T1000 (cell line): ENCODE measurements around the gene ACOT12.
"Not testable (repeated sequence)": the region's sequence is repeated elsewhere in the genome, so short reads cannot be mapped to it uniquely, and the experiment has no call there.

Experiments used
- DNase-seq: peaks from one replicate; lab custom pipeline; 2025; ENCODE audit warnings: mixed read lengths; lab: John Stamatoyannopoulos, UW

ACOT12 gene

DNA sequence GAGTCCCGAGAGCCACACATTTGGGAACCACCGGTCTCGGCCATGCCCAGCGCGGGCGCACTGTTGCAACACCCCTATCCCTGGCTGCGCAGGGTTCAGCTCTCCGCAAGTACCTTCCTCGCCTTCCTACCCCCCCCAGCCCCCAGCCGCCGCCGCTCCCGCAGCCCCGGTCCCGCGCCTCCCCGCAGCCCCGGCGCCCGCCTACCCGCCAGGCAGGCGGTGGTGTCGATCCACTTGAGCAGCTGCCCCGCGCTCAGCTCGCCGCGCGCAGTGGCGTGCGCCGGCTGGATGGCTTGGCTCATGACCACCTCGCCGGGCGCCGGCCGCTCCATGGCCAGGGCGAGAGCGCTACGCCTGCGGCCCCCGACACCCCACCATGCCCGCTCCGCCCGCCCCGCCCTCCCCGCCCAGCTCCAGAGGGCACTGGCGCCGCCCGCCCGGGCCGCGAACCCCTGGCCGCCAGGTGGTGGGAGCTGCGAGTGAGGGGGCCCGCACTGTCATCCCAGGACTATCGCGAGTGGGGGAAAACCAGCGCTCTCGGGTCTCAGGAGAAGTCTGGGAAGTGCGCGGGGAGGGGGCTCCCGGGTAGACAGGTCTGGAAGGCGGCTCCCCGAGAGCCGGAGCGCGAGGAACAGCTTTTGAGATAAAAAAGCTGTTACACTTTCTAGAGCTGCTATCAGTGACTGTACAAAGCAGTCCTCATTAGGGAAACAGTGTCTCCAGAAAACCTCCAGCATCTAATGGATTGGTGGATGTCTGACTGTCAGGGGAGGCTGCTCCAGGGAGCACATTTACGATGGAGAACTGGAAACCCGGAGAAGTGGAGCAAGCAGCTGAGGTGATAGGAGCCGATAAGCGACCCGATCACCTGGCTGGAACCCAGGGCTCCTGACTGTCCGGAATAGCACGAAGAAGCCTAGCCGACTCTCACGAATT is at the start of gene ACOT12:
Gene ACOT12 (minus strand): TSS at position 352 of the 936 bp plus-strand sequence. CDS start 20 bp downstream, at position 332.
- DNase-seq, result no peak

- no peak for DNase-seq
These were observed 41.1 kb upstream of the ACOT12 start for GRCh38 chr5:81435023-81435422.

DNA sequence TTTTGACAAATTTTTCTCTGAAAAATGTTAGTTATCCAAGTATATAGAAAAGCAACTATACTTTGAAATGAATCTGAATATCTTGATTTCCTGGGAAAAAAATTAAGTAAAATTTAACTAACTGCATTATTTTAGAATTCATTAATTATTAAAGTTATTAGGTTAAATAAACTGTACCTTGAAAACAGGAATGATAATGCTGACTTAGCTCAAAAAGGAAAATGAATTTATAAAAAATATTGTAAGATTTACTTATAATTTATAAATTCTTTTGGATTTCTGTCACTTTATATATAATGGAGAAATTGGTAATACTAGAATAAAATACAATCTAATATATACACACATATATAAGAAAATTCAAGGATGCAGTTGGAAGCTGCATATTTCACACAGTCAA is 36.1 kb upstream of the ACOT12 start:
- no peak for DNase-seq

DNA sequence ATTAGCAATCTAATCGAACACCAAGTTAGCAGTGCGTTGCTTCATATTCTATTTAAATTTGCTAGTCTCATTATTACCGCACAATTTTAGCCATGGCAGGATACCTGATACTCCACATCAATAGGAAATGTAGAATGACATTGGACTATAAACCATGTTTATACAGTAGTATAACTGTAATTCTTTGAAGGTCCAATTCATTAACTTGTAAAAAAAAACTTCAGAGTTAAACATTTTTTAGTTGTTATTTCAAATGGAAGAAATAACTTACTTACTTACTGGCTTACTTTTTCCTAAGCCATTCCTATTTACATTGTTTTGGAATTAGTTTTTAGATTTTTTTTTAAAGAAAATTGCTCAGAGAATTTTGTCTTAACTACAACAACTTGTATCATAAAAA is 35.4 kb upstream of the ACOT12 start:
- no peak for DNase-seq

- no peak for DNase-seq
These were observed 34.9 kb upstream of the ACOT12 start for GRCh38 chr5:81428861-81429260.

DNA sequence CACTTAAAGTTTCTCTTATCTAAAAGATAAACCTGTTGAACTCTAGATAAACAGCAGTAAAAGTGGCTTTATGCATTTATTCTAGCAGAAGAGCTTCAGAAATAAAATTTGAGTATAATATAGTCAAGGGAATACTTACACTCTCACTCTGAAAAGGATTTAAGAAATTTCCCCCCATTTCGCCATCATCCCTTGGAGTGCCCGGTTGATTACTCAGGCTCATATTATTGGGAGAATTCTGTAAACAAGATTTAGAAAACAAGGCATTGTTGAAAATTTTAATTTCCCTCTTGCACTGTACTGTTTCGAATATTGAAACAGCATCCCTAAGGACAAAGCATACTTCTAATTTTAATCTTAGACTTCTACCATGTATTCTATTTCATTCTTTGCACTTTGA is 34.5 kb upstream of the ACOT12 start:
- DNase-seq, result no peak

GRCh38 chr5:81427566-81427965 is 33.6 kb upstream of the ACOT12 start:
- DNase-seq, result no peak

- DNase-seq, result no peak
These were observed 32.6 kb upstream of the ACOT12 start for GRCh38 chr5:81426359-81427030.

- DNase-seq, result no peak
These were observed 31.6 kb upstream of the ACOT12 start for GRCh38 chr5:81425569-81425968.

DNA sequence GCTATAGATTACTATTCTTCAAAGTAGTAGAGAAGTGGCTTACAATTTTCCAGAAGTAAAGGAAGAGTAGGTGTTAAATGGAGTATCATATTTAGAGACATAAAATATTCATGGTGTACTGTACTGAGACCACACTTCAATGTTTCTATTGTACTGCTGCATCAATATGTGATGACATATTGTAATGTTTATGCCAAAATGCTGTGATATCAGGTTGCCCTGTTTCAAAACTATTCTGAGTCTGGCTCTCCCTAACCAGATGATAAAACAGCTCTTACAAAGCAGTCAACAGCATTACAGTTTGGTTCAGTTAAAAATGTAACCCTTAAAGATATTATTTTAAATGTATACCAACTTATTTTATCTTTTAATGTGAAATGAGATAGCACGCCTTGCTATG is 30.8 kb upstream of the ACOT12 start:
- no peak for DNase-seq

DNA sequence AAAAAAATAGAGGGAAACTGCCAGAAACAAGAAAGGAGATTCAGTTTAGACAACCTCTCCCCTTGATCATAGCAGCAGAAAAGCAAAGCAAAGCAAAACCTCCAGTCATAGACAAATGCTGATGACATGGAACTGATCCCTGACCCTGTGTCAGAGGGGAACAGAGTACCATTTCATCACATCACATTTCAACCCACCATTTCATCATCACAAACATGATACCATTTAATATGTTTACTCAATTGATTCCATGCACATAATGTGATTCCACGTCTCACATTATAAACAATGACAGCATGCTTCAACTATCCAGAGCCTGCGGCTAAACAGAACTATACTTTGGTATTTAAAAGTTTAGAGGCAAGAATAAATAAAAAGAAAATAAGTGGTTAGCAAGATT is 28.7 kb upstream of the ACOT12 start:
- peak; percentile 43 for DNase-seq

- DNase-seq, result peak; percentile 12
These were observed 26.2 kb upstream of the ACOT12 start for GRCh38 chr5:81420039-81420667.

GRCh38 chr5:81418606-81419005 is 24.7 kb upstream of the ACOT12 start:
- DNase-seq, result no peak

GRCh38 chr5:81417052-81417451 is 23.1 kb upstream of the ACOT12 start:
- no peak for DNase-seq

DNA sequence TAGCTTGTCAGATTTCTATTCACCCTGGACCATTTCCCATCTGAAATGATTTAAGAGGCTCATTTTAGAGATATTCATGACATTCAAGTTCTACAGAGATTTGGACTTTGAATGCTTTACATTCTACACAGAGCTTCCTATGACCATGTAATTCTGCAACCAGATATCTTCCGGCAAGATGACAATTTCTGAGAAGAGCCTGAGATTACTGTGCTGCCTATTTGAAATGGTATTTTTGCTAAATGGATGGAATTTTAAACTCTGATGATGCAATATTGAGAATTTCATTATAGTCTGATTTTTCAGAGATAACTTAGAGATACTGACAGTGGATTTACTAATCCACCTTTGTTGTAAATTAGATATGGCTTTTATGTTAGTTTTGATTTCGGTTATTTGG is 16.0 kb upstream of the ACOT12 start:
- no peak for DNase-seq

DNA sequence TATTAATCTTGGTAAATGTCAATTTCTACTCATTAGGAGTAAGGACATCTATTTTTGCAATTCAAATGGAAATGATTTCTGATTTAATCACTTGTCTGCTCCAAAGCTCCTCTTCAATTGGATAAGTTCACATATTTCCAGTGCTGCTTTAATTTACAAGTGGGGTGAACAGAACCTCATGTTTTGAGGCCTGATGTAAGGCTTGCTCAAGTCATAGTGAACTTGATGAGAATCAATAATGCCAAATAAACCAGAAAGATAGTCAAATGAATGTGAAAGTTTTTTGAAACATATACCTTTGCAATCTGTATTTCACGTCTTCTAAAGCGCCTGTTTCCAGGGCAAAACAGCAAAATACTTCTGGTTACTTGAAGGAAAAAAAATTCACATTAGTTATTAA is 15.4 kb upstream of the ACOT12 start:
- no peak for DNase-seq

DNA sequence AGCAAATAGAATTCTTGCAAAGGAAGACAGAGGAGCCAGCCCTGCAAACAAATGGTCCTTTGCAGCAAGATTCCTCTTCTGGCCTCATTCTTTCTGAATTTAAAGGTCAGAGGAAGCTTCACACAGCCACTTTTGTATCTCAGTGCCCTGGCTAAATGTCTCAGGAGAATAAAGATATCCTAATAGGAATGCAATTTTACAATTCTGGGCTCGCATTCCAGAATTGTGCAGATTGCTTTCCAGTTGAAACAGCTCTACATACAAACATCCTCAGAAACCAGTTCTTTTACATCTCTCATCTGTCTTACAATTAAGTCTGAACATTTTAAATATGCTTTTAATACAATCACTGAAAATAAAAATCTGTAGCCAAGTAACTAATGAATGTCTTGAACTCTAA is 14.6 kb upstream of the ACOT12 start:
- DNase-seq, result no peak

GRCh38 chr5:81407811-81408210 is 13.9 kb upstream of the ACOT12 start:
- not testable (repeated sequence) for DNase-seq

DNA sequence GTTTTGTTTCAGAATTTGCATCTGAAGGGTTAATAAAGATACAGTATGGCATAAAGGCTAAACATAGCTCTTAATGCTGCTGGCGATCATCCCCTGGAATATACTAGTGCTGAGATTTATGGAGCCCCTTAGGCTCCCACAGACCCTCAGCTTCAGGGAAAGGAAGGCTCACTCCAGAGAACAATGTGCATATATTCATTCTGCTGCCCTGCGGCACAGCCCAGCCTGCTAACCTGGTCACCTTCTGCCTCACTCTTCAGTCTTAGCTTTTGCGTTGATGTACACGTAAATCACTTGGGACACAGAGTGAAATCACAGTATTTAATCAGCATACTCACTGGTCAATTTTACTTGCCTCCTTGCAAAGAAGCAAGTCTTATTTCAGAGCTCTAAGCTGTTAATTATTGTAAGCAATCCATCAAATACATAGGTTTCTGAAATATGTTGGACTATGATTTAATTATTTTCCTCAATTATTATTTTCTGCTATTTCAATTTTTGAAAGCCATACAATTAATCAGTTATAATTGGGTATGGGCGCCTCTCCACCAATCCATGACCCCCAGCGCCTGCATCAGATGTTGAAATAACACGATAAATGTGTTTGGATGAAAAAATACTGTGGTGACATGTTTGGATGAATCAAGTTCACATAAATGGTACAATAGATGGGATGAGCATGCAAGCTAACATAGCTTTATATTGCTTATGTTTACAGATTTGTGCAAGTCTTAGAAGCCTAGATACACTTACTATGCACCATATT is 11.4 kb upstream of the ACOT12 start:
- no peak for DNase-seq

DNA sequence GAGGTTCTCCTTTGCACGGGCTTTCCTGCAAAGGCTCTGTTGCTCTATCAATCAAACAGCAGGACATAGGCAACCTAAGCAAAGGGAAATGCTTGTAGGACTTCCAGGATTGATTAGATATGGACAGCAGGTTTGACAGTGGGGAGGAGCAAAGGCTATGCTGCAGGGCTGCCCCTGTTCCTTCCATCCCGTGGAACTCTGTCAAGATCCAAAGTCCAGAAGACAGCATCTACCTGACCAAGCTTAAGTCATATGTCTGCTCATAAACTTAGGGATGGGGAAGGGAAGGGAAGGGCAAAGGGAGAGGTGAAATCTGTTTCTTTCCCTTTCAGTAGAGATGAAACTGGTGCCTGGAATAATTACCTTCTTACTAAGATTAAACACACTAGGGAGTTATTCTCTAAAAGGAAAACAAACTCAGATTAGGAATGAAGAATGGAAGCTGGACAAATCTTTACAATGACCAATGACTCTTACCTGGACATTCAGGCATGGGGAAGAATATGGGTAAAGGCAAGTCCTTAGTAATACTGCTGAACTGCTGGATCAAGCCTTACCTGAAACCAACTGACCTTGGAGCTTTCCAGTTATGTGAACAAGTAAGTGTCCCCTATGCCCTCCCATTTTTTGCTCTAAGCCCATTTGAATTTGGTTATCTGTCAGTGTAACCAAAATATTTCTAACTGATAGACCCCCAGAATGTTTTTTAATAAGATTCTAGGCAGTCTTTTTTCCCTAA is 8.4 kb upstream of the ACOT12 start:
- DNase-seq, result no peak

GRCh38 chr5:81401266-81401665 is 7.3 kb upstream of the ACOT12 start:
- DNase-seq, result no peak
